Panc1 (cell line): ENCODE results near the gene MAMDC2. TPM values are rescaled to one million over a fixed set of nuclear protein-coding genes. Genes with fewer than 3 reads are reported as not detected.

Experiments
- ATAC-seq: fragments of 200-7000 bp; cut with Tn5 transposase; 2 replicates; pipeline ENCODE4 v1.9.1; 2020; ENCODE audit warnings: mild to moderate bottlenecking, moderate library complexity
- BruUV-seq: library from RNA; stranded (reverse); fragments of 400-500 nt; replicated peaks from 2 replicates; lab custom pipeline; 2021; lab: Mats Ljungman, UMichigan
- CTCF ChIA-PET: fragments of 300-600 bp; sonication (Branson Sonifier 250); formaldehyde crosslinking; loops from one replicate; lab custom pipeline; 2022; ENCODE audit warnings: antibody characterized with exemption; lab: Charles Lee
- POLR2A ChIA-PET: fragments of 300-600 bp; sonication (Branson Sonifier 250); formaldehyde crosslinking; loops from one replicate; lab custom pipeline; 2022; ENCODE audit warnings: antibody characterized with exemption; lab: Charles Lee
- DNase-seq: peaks from one replicate; pipeline ENCODE4 v3.0.0-alpha.2; 2010; ENCODE audit warnings: low read depth, low spot score
- H3K27ac ChIP-seq: 2 replicates; pipeline ENCODE4 v1.5.1; 2011; ENCODE audit warnings: mild to moderate bottlenecking, low read length, inconsistent platforms
- H3K27me3 ChIP-seq: fragments of 200-500 bp; sonication (Bioruptor generic); 2 replicates; pipeline ENCODE4 v1.6.0; 2014; ENCODE audit warnings: low read length, inconsistent platforms; ENCODE audit not compliant: control insufficient read depth, insufficient read depth
- H3K36me3 ChIP-seq: fragments of 200-500 bp; sonication (Bioruptor generic); 2 replicates; pipeline ENCODE4 v1.5.1; 2014; ENCODE audit warnings: inconsistent platforms, mild to moderate bottlenecking, low read length, moderate library complexity; ENCODE audit not compliant: control insufficient read depth, insufficient read depth
- H3K4me1 ChIP-seq: 2 replicates; pipeline ENCODE4 v1.5.1; 2011; ENCODE audit warnings: inconsistent platforms, mild to moderate bottlenecking, low read length, moderate library complexity; ENCODE audit not compliant: control insufficient read depth, insufficient read depth
- H3K4me3 ChIP-seq, 2 experiments: 2 replicates each; pipeline ENCODE4 v1.5.1; 2011 to 2012; ENCODE audit warnings: low read depth in 2 of 2, low read length in 2 of 2, mild to moderate bottlenecking in 2 of 2, inconsistent platforms in 1 of 2, moderate library complexity in 1 of 2
- H3K9me3 ChIP-seq: fragments of 200-500 bp; sonication (Bioruptor generic); 2 replicates; pipeline ENCODE4 v1.5.1; 2014; ENCODE audit warnings: low read depth, mild to moderate bottlenecking, inconsistent platforms, low read length, moderate library complexity; ENCODE audit not compliant: control insufficient read depth, insufficient read depth
- POLR2AphosphoS5 ChIP-seq: IDR thresholded peaks from 2 replicates; pipeline ENCODE4 v1.6.1; 2012; ENCODE audit warnings: mild to moderate bottlenecking, low read depth, low read length, moderate library complexity
- SIN3A ChIP-seq: IDR thresholded peaks from 2 replicates; pipeline ENCODE4 v1.6.1; 2012; ENCODE audit warnings: low read depth, mild to moderate bottlenecking, low read length, moderate library complexity, borderline replicate concordance; ENCODE audit not compliant: insufficient read depth
- TCF7L2 ChIP-seq: IDR thresholded peaks from 2 replicates; pipeline ENCODE4 v1.6.1; 2011; ENCODE audit warnings: mild to moderate bottlenecking, low read depth, low read length, inconsistent platforms
- in situ Hi-C: cut with HindIII; loops from 2 replicates; pipeline ENCODE4 v1.10.0; 2016; ENCODE audit warnings: low sequenced_read_pairs, low pct_unique_long_range_greater_than_20kb
- intact Hi-C: fragments of 100-400 bp; cut with micrococcal nuclease; formaldehyde crosslinking; loops from one replicate; pipeline ENCODE4 v1.10.0; 2022; ENCODE audit not compliant: unreplicated experiment
- total RNA-seq: library from RNA; stranded (reverse); gene quantifications from one replicate; pipeline ENCODE4 v1.2.1, GENCODE V29; 2021; ENCODE audit not compliant: unreplicated experiment
- TF ChIP-seq, protein P1 (sequence below): fragments of 450-650 bp; IDR thresholded peaks from 2 replicates; pipeline ENCODE4 v1.5.1; 2017; ENCODE audit warnings: mild to moderate bottlenecking
- TF ChIP-seq, protein P2 (sequence below), 2 experiments: IDR thresholded peaks; 2 replicates each; pipeline ENCODE4 v1.6.1; 2011 to 2012; ENCODE audit warnings: low read depth in 2 of 2, control low read depth in 1 of 2, low read length in 1 of 2, mild to moderate bottlenecking in 1 of 2, moderate library complexity in 1 of 2; ENCODE audit not compliant: insufficient read depth in 1 of 2

Gene MAMDC2
- total RNA-seq, 1 experiment from 2014 or later, result 1.5 TPM

DNA sequence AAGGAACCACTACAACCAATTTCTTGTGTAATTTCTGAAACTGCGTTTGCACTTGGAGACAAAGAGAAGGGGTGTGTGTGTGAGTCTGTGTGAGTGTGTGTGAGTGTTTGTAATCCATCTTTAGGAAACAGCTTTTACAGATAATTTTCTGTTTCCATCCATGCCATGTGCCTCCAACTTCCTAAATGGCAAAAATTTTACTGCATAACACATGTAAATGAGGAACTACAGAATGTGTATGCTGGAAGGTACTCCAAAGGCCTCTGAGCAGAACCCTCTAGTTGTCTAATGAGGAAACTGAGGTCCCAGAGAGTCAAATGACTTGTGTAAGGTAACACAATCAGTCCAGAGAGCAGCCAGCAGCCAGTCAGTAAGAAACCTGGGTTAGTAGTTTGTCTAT, 20.8 kb downstream of the MAMDC2 start:
- in situ Hi-C loops (no loop called here), intact Hi-C loops (no loop called here)
- no peak for ATAC-seq
- TF ChIP-seq, protein P1, sequence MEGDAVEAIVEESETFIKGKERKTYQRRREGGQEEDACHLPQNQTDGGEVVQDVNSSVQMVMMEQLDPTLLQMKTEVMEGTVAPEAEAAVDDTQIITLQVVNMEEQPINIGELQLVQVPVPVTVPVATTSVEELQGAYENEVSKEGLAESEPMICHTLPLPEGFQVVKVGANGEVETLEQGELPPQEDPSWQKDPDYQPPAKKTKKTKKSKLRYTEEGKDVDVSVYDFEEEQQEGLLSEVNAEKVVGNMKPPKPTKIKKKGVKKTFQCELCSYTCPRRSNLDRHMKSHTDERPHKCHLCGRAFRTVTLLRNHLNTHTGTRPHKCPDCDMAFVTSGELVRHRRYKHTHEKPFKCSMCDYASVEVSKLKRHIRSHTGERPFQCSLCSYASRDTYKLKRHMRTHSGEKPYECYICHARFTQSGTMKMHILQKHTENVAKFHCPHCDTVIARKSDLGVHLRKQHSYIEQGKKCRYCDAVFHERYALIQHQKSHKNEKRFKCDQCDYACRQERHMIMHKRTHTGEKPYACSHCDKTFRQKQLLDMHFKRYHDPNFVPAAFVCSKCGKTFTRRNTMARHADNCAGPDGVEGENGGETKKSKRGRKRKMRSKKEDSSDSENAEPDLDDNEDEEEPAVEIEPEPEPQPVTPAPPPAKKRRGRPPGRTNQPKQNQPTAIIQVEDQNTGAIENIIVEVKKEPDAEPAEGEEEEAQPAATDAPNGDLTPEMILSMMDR, result no peak
- TF ChIP-seq POLR2AphosphoS5 (no peak), TCF7L2 (no peak), SIN3A (no peak)
- TF ChIP-seq, protein P2, sequence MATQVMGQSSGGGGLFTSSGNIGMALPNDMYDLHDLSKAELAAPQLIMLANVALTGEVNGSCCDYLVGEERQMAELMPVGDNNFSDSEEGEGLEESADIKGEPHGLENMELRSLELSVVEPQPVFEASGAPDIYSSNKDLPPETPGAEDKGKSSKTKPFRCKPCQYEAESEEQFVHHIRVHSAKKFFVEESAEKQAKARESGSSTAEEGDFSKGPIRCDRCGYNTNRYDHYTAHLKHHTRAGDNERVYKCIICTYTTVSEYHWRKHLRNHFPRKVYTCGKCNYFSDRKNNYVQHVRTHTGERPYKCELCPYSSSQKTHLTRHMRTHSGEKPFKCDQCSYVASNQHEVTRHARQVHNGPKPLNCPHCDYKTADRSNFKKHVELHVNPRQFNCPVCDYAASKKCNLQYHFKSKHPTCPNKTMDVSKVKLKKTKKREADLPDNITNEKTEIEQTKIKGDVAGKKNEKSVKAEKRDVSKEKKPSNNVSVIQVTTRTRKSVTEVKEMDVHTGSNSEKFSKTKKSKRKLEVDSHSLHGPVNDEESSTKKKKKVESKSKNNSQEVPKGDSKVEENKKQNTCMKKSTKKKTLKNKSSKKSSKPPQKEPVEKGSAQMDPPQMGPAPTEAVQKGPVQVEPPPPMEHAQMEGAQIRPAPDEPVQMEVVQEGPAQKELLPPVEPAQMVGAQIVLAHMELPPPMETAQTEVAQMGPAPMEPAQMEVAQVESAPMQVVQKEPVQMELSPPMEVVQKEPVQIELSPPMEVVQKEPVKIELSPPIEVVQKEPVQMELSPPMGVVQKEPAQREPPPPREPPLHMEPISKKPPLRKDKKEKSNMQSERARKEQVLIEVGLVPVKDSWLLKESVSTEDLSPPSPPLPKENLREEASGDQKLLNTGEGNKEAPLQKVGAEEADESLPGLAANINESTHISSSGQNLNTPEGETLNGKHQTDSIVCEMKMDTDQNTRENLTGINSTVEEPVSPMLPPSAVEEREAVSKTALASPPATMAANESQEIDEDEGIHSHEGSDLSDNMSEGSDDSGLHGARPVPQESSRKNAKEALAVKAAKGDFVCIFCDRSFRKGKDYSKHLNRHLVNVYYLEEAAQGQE (IDR thresholded peaks at IDR 0.05; ENCODE audit: insufficient read depth in 1 of 2, low read depth in 2 of 2, low read length in 1 of 2), result no peak
- BruUV-seq, result no TSS peak
- DNase-seq, result no peak
- H3K9me3 ChIP-seq, result no peaks in the 10 kb centered on the region
- H3K4me1 ChIP-seq, result no peaks in the 10 kb centered on the region
- ChIA-PET CTCF (no interaction called here), POLR2A (no interaction called here)
- no peaks in the 10 kb centered on the region for H3K27me3 ChIP-seq
- no peak overlapping the region for H3K4me3 ChIP-seq
- H3K36me3 ChIP-seq, result no peaks in the 10 kb centered on the region
- no peak overlapping the region for H3K27ac ChIP-seq

DNA sequence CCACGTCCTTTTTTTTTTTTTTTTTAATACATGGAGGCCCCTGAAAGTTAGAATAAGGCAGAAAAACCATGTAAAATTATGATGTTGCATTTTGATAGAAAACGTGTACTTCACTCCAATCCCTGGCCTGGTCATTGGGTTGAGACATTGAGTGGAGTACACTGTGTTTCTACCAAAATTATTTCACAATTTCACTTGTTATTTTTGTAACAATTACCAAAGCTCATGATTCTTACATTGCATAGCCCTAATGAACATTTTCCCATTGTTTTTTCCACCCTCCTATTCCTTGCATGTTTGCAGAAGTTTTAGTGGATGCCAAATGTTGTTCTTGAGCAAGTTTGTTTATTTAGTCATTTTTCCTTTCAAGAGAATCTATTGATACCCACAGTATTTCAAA, 21.9 kb downstream of the MAMDC2 start:
- H3K36me3 ChIP-seq, result no peaks in the 10 kb centered on the region
- ChIA-PET CTCF (no interaction called here), POLR2A (interaction anchor here (0.6 kb wide), 1 partner anchor 274 kb away, joined by 3 read pairs; no protein-coding TSS in a partner anchor)
- DNase-seq (no peak), ATAC-seq (no peak)
- in situ Hi-C loops, result no loop called here
- H3K9me3 ChIP-seq, result no peaks in the 10 kb centered on the region
- no peak overlapping the region for H3K27ac ChIP-seq
- no peaks in the 10 kb centered on the region for H3K4me1 ChIP-seq
- no peak overlapping the region for H3K4me3 ChIP-seq
- TF ChIP-seq POLR2AphosphoS5 (no peak), SIN3A (no peak), TCF7L2 (no peak)
- TF ChIP-seq, protein P1, result no peak
- TF ChIP-seq, protein P2 (IDR thresholded peaks at IDR 0.05; ENCODE audit: insufficient read depth in 1 of 2, low read depth in 2 of 2, low read length in 1 of 2), result no peak
- no peaks in the 10 kb centered on the region for H3K27me3 ChIP-seq
- no TSS peak for BruUV-seq
- intact Hi-C loops, result no loop called here
